HepG2 (cell line): ENCODE measurements around the gene JMJD8. TPM values are rescaled to one million over a fixed set of nuclear protein-coding genes. Genes with fewer than 3 reads are reported as not detected.

Experiments
- BRCA1 ChIP-seq: sonication (generic); formaldehyde crosslinking; IDR thresholded peaks from 2 replicates; pipeline ENCODE4 v1.4.0; 2020; ENCODE audit warnings: missing genetic modification reagents
- CC2D1A ChIP-seq: sonication (generic); formaldehyde crosslinking; IDR thresholded peaks from 2 replicates; pipeline ENCODE4 v1.8.1; 2023; ENCODE audit warnings: mild to moderate bottlenecking, missing genetic modification reagents
- HNRNPLL ChIP-seq: fragments of 200-400 bp; formaldehyde crosslinking; IDR thresholded peaks from 2 replicates; pipeline ENCODE4 v1.6.1; 2017; ENCODE audit warnings: mild to moderate bottlenecking, low read depth, low read length; ENCODE audit not compliant: poor library complexity, severe bottlenecking
- KDM2A ChIP-seq: sonication (generic); formaldehyde crosslinking; IDR thresholded peaks from 2 replicates; pipeline ENCODE4 v1.4.0; 2020; ENCODE audit warnings: low read depth, missing genetic modification reagents, borderline replicate concordance
- NR2F1 ChIP-seq, 2 experiments: fragments of 450-650 bp in 1 of 2; formaldehyde crosslinking in 1 of 2; IDR thresholded peaks; 2 replicates each; pipeline versions ENCODE4 v1.5.0 to v1.6.1; 2016 to 2020; ENCODE audit warnings: mild to moderate bottlenecking in 1 of 2, missing compliant biosample characterization in 1 of 2, missing genetic modification reagents in 1 of 2, moderate library complexity in 1 of 2
- POGZ ChIP-seq: sonication (generic); formaldehyde crosslinking; IDR thresholded peaks from 2 replicates; pipeline ENCODE4 v1.4.0; 2020; ENCODE audit warnings: mild to moderate bottlenecking, missing genetic modification reagents
- RXRB ChIP-seq: IDR thresholded peaks from 2 replicates; pipeline ENCODE4 v1.6.1; 2016; ENCODE audit warnings: borderline replicate concordance, missing genetic modification reagents, missing compliant biosample characterization
- TMF1 ChIP-seq: sonication (generic); formaldehyde crosslinking; IDR thresholded peaks from 2 replicates; pipeline ENCODE4 v1.8.1; 2022; ENCODE audit warnings: low read depth, missing genetic modification reagents
- ZMYM2 ChIP-seq: sonication (generic); formaldehyde crosslinking; IDR thresholded peaks from 2 replicates; pipeline ENCODE4 v1.8.0; 2022; ENCODE audit warnings: mild to moderate bottlenecking, missing genetic modification reagents
- ZNF33B ChIP-seq: sonication (generic); formaldehyde crosslinking; IDR thresholded peaks from 2 replicates; pipeline ENCODE4 v1.5.1; 2020; ENCODE audit warnings: mild to moderate bottlenecking, missing genetic modification reagents
- ZNF382 ChIP-seq: sonication (generic); formaldehyde crosslinking; IDR thresholded peaks from 2 replicates; pipeline ENCODE4 v1.5.0; 2020; ENCODE audit warnings: missing genetic modification reagents, mild to moderate bottlenecking, borderline replicate concordance
- ZNF556 ChIP-seq: sonication (generic); formaldehyde crosslinking; IDR thresholded peaks from 2 replicates; pipeline ENCODE4 v1.4.0; 2020; ENCODE audit warnings: mild to moderate bottlenecking, missing genetic modification reagents, borderline replicate concordance
- ZNF589 ChIP-seq: sonication (generic); formaldehyde crosslinking; conservative IDR thresholded peaks from 2 replicates; pipeline ENCODE4 v1.8.0; 2022; ENCODE audit warnings: mild to moderate bottlenecking, moderate library complexity, missing genetic modification reagents
- ZNF788 ChIP-seq: sonication (generic); formaldehyde crosslinking; IDR thresholded peaks from 2 replicates; pipeline ENCODE4 v1.5.0; 2020; ENCODE audit warnings: mild to moderate bottlenecking, missing genetic modification reagents, borderline replicate concordance
- polyA plus RNA-seq, 8 experiments: library from polyadenylated mRNA; depleted of rRNA in 3 of 8; stranded (reverse) in 7 of 8; unstranded in 1 of 8; fragments of >200 nt; fragmentation: Illumina TruSeq in 4 of 8; extraction: Trizol in 4 of 8; gene quantifications; 2 replicates each; pipeline versions ENCODE4 v1.2.1 to v1.2.3, GENCODE V29; 2011 to 2016; ENCODE audit warnings: low read depth in 4 of 8, missing spikeins in 1 of 8, mixed read lengths in 1 of 8; ENCODE audit not compliant: insufficient read depth in 1 of 8
- total RNA-seq, 5 experiments: library from RNA; depleted of rRNA; stranded (reverse); fragments of >200 nt; fragmentation: Illumina TruSeq; extraction: Trizol; gene quantifications; 2 replicates each; pipeline ENCODE4 v1.2.3, GENCODE V29; 2016; ENCODE audit warnings: low read depth in 1 of 5
- TF ChIP-seq, protein P1 (sequence below): sonication (generic); formaldehyde crosslinking; IDR thresholded peaks from 2 replicates; pipeline ENCODE4 v1.5.0; 2020; ENCODE audit warnings: mild to moderate bottlenecking, missing genetic modification reagents
- TF ChIP-seq, protein P2 (sequence below): sonication (generic); formaldehyde crosslinking; IDR thresholded peaks from 2 replicates; pipeline ENCODE4 v1.5.1; 2020; ENCODE audit warnings: mild to moderate bottlenecking, moderate library complexity, missing genetic modification reagents
- TF ChIP-seq, protein P3 (sequence below): sonication (generic); formaldehyde crosslinking; conservative IDR thresholded peaks from 2 replicates; pipeline ENCODE4 v1.4.0; 2020; ENCODE audit warnings: mild to moderate bottlenecking, missing genetic modification reagents, moderate library complexity
- TF ChIP-seq, protein P4 (sequence below): IDR thresholded peaks from 2 replicates; pipeline ENCODE4 v1.6.1; 2016
- TF ChIP-seq, protein P5 (sequence below): sonication (generic); formaldehyde crosslinking; IDR thresholded peaks from 2 replicates; pipeline ENCODE4 v1.4.0; 2020; ENCODE audit warnings: missing genetic modification reagents, borderline replicate concordance

Gene JMJD8
- total and polyA plus RNA-seq, 2 of the 13 experiments (the other 11 are each of a cell fraction or from before 2014, with no cell fraction given), result 2.6 to 11.8 TPM

DNA sequence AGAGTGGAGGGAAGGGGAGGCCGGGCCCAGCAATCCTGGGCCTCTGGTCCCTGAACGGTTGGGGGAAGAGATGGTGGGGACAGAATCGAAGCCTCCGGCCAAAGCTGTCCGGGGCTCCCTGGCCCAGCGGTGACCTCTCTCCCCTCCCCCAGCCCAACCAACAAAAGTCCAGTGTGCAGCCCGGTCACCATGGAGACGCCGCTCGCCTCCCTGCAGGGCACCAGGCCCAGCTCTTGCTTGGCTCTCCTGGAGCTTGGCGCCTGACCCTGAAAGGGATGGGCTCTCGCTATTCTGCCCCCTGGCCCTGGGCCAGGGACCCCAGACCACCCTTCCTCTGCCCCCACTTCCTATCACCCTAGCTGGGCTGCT lies 32.0 kb upstream of the JMJD8 start (continued):
- TF ChIP-seq, protein P1, sequence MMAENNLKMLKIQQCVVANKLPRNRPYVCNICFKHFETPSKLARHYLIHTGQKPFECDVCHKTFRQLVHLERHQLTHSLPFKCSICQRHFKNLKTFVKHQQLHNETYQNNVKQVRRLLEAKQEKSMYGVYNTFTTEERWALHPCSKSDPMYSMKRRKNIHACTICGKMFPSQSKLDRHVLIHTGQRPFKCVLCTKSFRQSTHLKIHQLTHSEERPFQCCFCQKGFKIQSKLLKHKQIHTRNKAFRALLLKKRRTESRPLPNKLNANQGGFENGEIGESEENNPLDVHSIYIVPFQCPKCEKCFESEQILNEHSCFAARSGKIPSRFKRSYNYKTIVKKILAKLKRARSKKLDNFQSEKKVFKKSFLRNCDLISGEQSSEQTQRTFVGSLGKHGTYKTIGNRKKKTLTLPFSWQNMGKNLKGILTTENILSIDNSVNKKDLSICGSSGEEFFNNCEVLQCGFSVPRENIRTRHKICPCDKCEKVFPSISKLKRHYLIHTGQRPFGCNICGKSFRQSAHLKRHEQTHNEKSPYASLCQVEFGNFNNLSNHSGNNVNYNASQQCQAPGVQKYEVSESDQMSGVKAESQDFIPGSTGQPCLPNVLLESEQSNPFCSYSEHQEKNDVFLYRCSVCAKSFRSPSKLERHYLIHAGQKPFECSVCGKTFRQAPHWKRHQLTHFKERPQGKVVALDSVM (CRISPR knock-in tag), result no peak
- TF ChIP-seq, protein P2, sequence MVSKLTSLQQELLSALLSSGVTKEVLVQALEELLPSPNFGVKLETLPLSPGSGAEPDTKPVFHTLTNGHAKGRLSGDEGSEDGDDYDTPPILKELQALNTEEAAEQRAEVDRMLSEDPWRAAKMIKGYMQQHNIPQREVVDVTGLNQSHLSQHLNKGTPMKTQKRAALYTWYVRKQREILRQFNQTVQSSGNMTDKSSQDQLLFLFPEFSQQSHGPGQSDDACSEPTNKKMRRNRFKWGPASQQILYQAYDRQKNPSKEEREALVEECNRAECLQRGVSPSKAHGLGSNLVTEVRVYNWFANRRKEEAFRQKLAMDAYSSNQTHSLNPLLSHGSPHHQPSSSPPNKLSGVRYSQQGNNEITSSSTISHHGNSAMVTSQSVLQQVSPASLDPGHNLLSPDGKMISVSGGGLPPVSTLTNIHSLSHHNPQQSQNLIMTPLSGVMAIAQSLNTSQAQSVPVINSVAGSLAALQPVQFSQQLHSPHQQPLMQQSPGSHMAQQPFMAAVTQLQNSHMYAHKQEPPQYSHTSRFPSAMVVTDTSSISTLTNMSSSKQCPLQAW (CRISPR knock-in tag), result no peak
- TF ChIP-seq ZNF556 (CRISPR knock-in tag), result 0 out of 2 replicates have a peak, but pooled peaks have one; percentile 21
- TF ChIP-seq ZMYM2 (CRISPR knock-in tag), result no peak
- peak; percentile 65; the same call in 1 of the 2 replicates for TF ChIP-seq KDM2A (CRISPR knock-in tag)
- no peak for TF ChIP-seq ZNF589
- TF ChIP-seq ZNF33B (CRISPR knock-in tag), result no peak
- TF ChIP-seq CC2D1A, result no peak
- 0 out of 4 replicates have a peak, but pooled peaks have one; percentile 13 to 24 for TF ChIP-seq NR2F1 (CRISPR knock-in tag; IDR thresholded peaks at IDR 0.05)
- TF ChIP-seq RXRB, result peak; percentile 46; the same call in 1 of the 2 replicates
- TF ChIP-seq POGZ (CRISPR knock-in tag), result no peak
- TF ChIP-seq, protein P3, sequence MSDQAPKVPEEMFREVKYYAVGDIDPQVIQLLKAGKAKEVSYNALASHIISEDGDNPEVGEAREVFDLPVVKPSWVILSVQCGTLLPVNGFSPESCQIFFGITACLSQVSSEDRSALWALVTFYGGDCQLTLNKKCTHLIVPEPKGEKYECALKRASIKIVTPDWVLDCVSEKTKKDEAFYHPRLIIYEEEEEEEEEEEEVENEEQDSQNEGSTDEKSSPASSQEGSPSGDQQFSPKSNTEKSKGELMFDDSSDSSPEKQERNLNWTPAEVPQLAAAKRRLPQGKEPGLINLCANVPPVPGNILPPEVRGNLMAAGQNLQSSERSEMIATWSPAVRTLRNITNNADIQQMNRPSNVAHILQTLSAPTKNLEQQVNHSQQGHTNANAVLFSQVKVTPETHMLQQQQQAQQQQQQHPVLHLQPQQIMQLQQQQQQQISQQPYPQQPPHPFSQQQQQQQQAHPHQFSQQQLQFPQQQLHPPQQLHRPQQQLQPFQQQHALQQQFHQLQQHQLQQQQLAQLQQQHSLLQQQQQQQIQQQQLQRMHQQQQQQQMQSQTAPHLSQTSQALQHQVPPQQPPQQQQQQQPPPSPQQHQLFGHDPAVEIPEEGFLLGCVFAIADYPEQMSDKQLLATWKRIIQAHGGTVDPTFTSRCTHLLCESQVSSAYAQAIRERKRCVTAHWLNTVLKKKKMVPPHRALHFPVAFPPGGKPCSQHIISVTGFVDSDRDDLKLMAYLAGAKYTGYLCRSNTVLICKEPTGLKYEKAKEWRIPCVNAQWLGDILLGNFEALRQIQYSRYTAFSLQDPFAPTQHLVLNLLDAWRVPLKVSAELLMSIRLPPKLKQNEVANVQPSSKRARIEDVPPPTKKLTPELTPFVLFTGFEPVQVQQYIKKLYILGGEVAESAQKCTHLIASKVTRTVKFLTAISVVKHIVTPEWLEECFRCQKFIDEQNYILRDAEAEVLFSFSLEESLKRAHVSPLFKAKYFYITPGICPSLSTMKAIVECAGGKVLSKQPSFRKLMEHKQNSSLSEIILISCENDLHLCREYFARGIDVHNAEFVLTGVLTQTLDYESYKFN (CRISPR knock-in tag), result peak; percentile 48
- TF ChIP-seq TMF1, result no peak
- TF ChIP-seq, protein P4, sequence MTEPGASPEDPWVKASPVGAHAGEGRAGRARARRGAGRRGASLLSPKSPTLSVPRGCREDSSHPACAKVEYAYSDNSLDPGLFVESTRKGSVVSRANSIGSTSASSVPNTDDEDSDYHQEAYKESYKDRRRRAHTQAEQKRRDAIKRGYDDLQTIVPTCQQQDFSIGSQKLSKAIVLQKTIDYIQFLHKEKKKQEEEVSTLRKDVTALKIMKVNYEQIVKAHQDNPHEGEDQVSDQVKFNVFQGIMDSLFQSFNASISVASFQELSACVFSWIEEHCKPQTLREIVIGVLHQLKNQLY (CRISPR knock-in tag), result no peak
- TF ChIP-seq ZNF788, result no peak
- TF ChIP-seq BRCA1 (CRISPR knock-in tag), result no peak
- TF ChIP-seq, protein P5, sequence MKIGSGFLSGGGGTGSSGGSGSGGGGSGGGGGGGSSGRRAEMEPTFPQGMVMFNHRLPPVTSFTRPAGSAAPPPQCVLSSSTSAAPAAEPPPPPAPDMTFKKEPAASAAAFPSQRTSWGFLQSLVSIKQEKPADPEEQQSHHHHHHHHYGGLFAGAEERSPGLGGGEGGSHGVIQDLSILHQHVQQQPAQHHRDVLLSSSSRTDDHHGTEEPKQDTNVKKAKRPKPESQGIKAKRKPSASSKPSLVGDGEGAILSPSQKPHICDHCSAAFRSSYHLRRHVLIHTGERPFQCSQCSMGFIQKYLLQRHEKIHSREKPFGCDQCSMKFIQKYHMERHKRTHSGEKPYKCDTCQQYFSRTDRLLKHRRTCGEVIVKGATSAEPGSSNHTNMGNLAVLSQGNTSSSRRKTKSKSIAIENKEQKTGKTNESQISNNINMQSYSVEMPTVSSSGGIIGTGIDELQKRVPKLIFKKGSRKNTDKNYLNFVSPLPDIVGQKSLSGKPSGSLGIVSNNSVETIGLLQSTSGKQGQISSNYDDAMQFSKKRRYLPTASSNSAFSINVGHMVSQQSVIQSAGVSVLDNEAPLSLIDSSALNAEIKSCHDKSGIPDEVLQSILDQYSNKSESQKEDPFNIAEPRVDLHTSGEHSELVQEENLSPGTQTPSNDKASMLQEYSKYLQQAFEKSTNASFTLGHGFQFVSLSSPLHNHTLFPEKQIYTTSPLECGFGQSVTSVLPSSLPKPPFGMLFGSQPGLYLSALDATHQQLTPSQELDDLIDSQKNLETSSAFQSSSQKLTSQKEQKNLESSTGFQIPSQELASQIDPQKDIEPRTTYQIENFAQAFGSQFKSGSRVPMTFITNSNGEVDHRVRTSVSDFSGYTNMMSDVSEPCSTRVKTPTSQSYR, result peak; percentile 95
- TF ChIP-seq ZNF382 (CRISPR knock-in tag), result no peak
- TF ChIP-seq HNRNPLL, result peak; percentile 27
